ENCODE results near the gene FBRS.

FBRS gene

GRCh38 chr16:30665155-30665829 is 7.1 kb downstream of the FBRS start:
- ATAC-seq: no peak
- TF ChIP-seq ZNF70 (CRISPR knock-in tag; IDR thresholded peaks at IDR 0.05) (no peak), ARNTL (CRISPR knock-in tag; IDR thresholded peaks at IDR 0.05; ENCODE audit: borderline replicate concordance, low read depth) (no peak), OSR1 (CRISPR knock-in tag; IDR thresholded peaks at IDR 0.05) (no peak), ZNF8 (CRISPR knock-in tag; IDR thresholded peaks at IDR 0.05) (no peak), ISL1 (CRISPR knock-in tag; IDR thresholded peaks at IDR 0.05) (no peak), ZFP30 (CRISPR knock-in tag; IDR thresholded peaks at IDR 0.05) (no peak), ZFP3 (CRISPR knock-in tag; IDR thresholded peaks at IDR 0.05) (no peak)
- TF ChIP-seq, protein P1, sequence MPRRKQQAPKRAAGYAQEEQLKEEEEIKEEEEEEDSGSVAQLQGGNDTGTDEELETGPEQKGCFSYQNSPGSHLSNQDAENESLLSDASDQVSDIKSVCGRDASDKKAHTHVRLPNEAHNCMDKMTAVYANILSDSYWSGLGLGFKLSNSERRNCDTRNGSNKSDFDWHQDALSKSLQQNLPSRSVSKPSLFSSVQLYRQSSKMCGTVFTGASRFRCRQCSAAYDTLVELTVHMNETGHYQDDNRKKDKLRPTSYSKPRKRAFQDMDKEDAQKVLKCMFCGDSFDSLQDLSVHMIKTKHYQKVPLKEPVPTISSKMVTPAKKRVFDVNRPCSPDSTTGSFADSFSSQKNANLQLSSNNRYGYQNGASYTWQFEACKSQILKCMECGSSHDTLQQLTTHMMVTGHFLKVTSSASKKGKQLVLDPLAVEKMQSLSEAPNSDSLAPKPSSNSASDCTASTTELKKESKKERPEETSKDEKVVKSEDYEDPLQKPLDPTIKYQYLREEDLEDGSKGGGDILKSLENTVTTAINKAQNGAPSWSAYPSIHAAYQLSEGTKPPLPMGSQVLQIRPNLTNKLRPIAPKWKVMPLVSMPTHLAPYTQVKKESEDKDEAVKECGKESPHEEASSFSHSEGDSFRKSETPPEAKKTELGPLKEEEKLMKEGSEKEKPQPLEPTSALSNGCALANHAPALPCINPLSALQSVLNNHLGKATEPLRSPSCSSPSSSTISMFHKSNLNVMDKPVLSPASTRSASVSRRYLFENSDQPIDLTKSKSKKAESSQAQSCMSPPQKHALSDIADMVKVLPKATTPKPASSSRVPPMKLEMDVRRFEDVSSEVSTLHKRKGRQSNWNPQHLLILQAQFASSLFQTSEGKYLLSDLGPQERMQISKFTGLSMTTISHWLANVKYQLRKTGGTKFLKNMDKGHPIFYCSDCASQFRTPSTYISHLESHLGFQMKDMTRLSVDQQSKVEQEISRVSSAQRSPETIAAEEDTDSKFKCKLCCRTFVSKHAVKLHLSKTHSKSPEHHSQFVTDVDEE (CRISPR knock-in tag; IDR thresholded peaks at IDR 0.05): no peak

- TF ChIP-seq TOX (CRISPR knock-in tag; IDR thresholded peaks at IDR 0.05; ENCODE audit: borderline replicate concordance): no peak
- ATAC-seq: no peak
Measured at GRCh38 chr16:30665830-30666190, 7.6 kb downstream of the FBRS start.

DNA sequence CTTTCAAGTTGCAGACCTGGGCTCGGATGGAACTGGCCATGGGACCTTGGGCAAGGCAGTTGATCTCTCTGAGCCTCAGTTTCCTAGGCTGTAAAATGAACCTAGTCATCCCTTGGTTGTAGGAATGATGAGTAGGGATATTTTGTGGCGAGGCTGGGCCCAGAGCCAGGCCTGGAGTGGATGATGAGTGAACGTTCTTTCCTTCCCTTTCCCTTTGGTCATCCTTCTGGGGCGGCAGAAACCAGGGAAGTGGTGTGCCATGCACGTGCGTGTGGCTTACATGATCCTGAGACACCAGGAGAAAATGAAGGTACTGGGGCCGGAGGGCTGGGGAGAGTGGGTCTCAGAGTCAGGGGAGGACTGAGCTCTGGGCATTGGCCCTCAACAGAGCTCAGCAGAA is 8.4 kb downstream of the FBRS start:
- TF ChIP-seq ZFP30 (CRISPR knock-in tag; IDR thresholded peaks at IDR 0.05) (no peak), ESRRG (CRISPR knock-in tag; IDR thresholded peaks at IDR 0.05) (no peak), SNAI2 (CRISPR knock-in tag; IDR thresholded peaks at IDR 0.05) (no peak), ZFP3 (CRISPR knock-in tag; IDR thresholded peaks at IDR 0.05) (no peak)
- TF ChIP-seq, protein P2, sequence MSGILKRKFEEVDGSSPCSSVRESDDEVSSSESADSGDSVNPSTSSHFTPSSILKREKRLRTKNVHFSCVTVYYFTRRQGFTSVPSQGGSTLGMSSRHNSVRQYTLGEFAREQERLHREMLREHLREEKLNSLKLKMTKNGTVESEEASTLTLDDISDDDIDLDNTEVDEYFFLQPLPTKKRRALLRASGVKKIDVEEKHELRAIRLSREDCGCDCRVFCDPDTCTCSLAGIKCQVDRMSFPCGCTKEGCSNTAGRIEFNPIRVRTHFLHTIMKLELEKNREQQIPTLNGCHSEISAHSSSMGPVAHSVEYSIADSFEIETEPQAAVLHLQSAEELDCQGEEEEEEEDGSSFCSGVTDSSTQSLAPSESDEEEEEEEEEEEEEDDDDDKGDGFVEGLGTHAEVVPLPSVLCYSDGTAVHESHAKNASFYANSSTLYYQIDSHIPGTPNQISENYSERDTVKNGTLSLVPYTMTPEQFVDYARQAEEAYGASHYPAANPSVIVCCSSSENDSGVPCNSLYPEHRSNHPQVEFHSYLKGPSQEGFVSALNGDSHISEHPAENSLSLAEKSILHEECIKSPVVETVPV (CRISPR knock-in tag; IDR thresholded peaks at IDR 0.05): no peak
- ATAC-seq: no peak

DNA sequence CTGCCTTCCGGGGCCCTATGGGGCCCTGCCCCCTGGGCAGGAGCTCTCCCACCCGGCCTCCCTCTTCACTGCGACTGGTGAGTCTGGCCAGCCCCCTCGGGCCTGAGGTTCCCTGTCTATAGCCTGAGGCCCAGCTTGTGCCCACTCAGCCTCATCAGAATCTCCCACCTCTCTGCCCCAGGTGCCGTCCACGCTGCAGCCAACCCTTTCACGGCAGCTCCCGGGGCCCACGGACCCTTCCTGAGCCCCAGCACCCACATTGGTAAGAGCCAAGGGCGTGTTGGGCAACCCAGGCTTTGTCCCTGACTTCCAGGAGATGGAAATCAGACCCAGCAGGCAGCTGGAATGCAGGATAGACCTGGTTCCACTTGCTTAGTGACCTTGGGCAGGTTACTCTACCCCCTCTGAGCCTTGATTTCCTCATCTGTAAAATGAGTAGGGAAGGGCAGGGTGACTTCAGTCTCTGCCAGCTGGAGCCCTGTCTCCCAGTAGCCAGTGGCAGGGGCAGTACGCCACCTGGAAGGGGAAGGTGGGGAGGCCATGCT is 9.2 kb downstream of the FBRS start:
- ATAC-seq: no peak

GRCh38 chr16:30668393-30668792 is 10.2 kb downstream of the FBRS start:
- ATAC-seq: no peak
- TF ChIP-seq ISL1 (CRISPR knock-in tag; IDR thresholded peaks at IDR 0.05) (no peak), TOX (CRISPR knock-in tag; IDR thresholded peaks at IDR 0.05; ENCODE audit: borderline replicate concordance) (no peak), ZNF70 (CRISPR knock-in tag; IDR thresholded peaks at IDR 0.05) (no peak), SNAI2 (CRISPR knock-in tag; IDR thresholded peaks at IDR 0.05) (no peak), ESRRG (CRISPR knock-in tag; IDR thresholded peaks at IDR 0.05) (no peak), BACH2 (CRISPR knock-in tag; IDR thresholded peaks at IDR 0.05; ENCODE audit: borderline replicate concordance) (no peak)
- TF ChIP-seq, protein P3, sequence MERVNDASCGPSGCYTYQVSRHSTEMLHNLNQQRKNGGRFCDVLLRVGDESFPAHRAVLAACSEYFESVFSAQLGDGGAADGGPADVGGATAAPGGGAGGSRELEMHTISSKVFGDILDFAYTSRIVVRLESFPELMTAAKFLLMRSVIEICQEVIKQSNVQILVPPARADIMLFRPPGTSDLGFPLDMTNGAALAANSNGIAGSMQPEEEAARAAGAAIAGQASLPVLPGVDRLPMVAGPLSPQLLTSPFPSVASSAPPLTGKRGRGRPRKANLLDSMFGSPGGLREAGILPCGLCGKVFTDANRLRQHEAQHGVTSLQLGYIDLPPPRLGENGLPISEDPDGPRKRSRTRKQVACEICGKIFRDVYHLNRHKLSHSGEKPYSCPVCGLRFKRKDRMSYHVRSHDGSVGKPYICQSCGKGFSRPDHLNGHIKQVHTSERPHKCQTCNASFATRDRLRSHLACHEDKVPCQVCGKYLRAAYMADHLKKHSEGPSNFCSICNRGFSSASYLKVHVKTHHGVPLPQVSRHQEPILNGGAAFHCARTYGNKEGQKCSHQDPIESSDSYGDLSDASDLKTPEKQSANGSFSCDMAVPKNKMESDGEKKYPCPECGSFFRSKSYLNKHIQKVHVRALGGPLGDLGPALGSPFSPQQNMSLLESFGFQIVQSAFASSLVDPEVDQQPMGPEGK (CRISPR knock-in tag; IDR thresholded peaks at IDR 0.05; ENCODE audit: borderline replicate concordance): no peak
- TF ChIP-seq, protein P1 (CRISPR knock-in tag; IDR thresholded peaks at IDR 0.05): no peak

More for the DNA sequence above, 9.2 kb downstream of the FBRS start:
- TF ChIP-seq SNAI2 (CRISPR knock-in tag; IDR thresholded peaks at IDR 0.05) (no peak), GLIS3 (CRISPR knock-in tag; IDR thresholded peaks at IDR 0.05) (no peak), RARB (CRISPR knock-in tag; IDR thresholded peaks at IDR 0.05) (no peak), POU6F1 (CRISPR knock-in tag; IDR thresholded peaks at IDR 0.05; ENCODE audit: borderline replicate concordance, low read depth) (no peak), PPARA (CRISPR knock-in tag; IDR thresholded peaks at IDR 0.05; ENCODE audit: borderline replicate concordance) (no peak), ZNF565 (CRISPR knock-in tag; conservative IDR thresholded peaks at IDR 0.05; ENCODE audit: low read depth) (no peak), CREB5 (CRISPR knock-in tag; IDR thresholded peaks at IDR 0.05; ENCODE audit: low read depth) (no peak)

Measured in SK-N-SH treated with all-trans-retinoic acid at 6 μM for 48 hours (cell line).